ENCODE results near the gene MLEC.

GRCh38 chr12:120640861-120641833 is 45.8 kb upstream of the MLEC start:
- TF ChIP-seq TAF1 (IDR thresholded peaks at IDR 0.05; ENCODE audit: borderline replicate concordance, low read depth, low read length) (no peak), POLR2A (IDR thresholded peaks at IDR 0.05; ENCODE audit: low read depth, low read length) (no peak), POLR2AphosphoS5 (IDR thresholded peaks at IDR 0.05; ENCODE audit: low read depth, low read length) (no peak)
